ENCODE data around the gene RAB26. TPM values are rescaled to one million over a fixed set of nuclear protein-coding genes. Genes with fewer than 3 reads are reported as not detected.

RAB26 gene
- total and polyA plus RNA-seq, 2 of the 13 experiments (the other 11 are each of a cell fraction or from before 2014, with no cell fraction given), result 0.86 to 3.6 TPM

GRCh38 chr16:2152695-2153506 lies 4.5 kb downstream of the RAB26 start (continued):
- no peak for TF ChIP-seq ZNF598 (CRISPR knock-in tag; IDR thresholded peaks at IDR 0.05; ENCODE audit: borderline replicate concordance)
- no peak for TF ChIP-seq USF2 (IDR thresholded peaks at IDR 0.05; ENCODE audit: low read depth, low read length)
- TF ChIP-seq USF2 (CRISPR knock-in tag; IDR thresholded peaks at IDR 0.05; ENCODE audit: borderline replicate concordance), result no peak
- TF ChIP-seq, protein P1, sequence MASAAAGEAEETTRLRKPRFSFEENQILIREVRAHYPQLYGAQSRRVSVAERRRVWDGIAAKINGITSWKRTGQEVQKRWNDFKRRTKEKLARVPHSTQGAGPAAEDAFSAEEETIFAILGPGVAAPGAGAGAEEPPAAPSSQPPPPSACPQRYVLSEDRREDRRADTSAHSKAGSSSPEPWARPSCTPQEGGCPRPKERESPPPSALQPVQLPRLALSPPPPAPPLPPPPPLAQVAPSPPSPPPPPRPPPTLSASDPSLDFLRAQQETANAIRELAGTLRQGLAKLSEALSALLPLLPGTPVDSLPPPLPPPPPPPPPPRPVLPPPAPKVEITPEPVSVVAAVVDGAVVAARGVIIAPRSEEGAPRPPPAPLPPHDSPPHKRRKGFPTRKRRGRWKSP (CRISPR knock-in tag; IDR thresholded peaks at IDR 0.05), result 0 out of 2 replicates have a peak, but pooled peaks have one; percentile 23
- no peak for TF ChIP-seq ZNF800 (CRISPR knock-in tag; IDR thresholded peaks at IDR 0.05)
- TF ChIP-seq, protein P2, sequence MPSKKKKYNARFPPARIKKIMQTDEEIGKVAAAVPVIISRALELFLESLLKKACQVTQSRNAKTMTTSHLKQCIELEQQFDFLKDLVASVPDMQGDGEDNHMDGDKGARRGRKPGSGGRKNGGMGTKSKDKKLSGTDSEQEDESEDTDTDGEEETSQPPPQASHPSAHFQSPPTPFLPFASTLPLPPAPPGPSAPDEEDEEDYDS (CRISPR knock-in tag; IDR thresholded peaks at IDR 0.05), result no peak
- TF ChIP-seq, protein P3, sequence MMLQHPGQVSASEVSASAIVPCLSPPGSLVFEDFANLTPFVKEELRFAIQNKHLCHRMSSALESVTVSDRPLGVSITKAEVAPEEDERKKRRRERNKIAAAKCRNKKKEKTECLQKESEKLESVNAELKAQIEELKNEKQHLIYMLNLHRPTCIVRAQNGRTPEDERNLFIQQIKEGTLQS (CRISPR knock-in tag; IDR thresholded peaks at IDR 0.05), result no peak
- TF ChIP-seq RFX3 (CRISPR knock-in tag; IDR thresholded peaks at IDR 0.05), result no peak
- 0 out of 2 replicates have a peak, but pooled peaks have one; percentile 31 for TF ChIP-seq ARNTL (CRISPR knock-in tag; IDR thresholded peaks at IDR 0.05)
- TF ChIP-seq ZNF354B (CRISPR knock-in tag; IDR thresholded peaks at IDR 0.05), result no peak
- TF ChIP-seq JARID2 (CRISPR knock-in tag; IDR thresholded peaks at IDR 0.05; ENCODE audit: insufficient replicate concordance), result no peak
- TF ChIP-seq, protein P4, sequence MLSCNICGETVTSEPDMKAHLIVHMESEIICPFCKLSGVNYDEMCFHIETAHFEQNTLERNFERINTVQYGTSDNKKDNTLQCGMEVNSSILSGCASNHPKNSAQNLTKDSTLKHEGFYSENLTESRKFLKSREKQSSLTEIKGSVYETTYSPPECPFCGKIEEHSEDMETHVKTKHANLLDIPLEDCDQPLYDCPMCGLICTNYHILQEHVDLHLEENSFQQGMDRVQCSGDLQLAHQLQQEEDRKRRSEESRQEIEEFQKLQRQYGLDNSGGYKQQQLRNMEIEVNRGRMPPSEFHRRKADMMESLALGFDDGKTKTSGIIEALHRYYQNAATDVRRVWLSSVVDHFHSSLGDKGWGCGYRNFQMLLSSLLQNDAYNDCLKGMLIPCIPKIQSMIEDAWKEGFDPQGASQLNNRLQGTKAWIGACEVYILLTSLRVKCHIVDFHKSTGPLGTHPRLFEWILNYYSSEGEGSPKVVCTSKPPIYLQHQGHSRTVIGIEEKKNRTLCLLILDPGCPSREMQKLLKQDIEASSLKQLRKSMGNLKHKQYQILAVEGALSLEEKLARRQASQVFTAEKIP (CRISPR knock-in tag; IDR thresholded peaks at IDR 0.05; ENCODE audit: borderline replicate concordance), result no peak
- TF ChIP-seq TSC22D2 (CRISPR knock-in tag; IDR thresholded peaks at IDR 0.05; ENCODE audit: borderline replicate concordance), result no peak
- no peak for TF ChIP-seq ZNF644 (CRISPR knock-in tag; IDR thresholded peaks at IDR 0.05; ENCODE audit: low read depth)
- peak; percentile 37; the same call in 1 of the 2 replicates for TF ChIP-seq ZNF772 (CRISPR knock-in tag; IDR thresholded peaks at IDR 0.05)
- 0 out of 2 replicates have a peak, but pooled peaks have one; percentile 16 for TF ChIP-seq ZNF569 (CRISPR knock-in tag; IDR thresholded peaks at IDR 0.05; ENCODE audit: borderline replicate concordance)
- no peak for TF ChIP-seq NCOA2 (CRISPR knock-in tag; IDR thresholded peaks at IDR 0.05)
- TF ChIP-seq, protein P5, sequence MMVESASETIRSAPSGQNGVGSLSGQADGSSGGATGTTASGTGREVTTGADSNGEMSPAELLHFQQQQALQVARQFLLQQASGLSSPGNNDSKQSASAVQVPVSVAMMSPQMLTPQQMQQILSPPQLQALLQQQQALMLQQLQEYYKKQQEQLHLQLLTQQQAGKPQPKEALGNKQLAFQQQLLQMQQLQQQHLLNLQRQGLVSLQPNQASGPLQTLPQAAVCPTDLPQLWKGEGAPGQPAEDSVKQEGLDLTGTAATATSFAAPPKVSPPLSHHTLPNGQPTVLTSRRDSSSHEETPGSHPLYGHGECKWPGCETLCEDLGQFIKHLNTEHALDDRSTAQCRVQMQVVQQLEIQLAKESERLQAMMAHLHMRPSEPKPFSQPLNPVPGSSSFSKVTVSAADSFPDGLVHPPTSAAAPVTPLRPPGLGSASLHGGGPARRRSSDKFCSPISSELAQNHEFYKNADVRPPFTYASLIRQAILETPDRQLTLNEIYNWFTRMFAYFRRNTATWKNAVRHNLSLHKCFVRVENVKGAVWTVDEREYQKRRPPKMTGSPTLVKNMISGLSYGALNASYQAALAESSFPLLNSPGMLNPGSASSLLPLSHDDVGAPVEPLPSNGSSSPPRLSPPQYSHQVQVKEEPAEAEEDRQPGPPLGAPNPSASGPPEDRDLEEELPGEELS (CRISPR knock-in tag; IDR thresholded peaks at IDR 0.05), result no peak
- no peak for TF ChIP-seq HIVEP1 (CRISPR knock-in tag; IDR thresholded peaks at IDR 0.05)
